GM12864 (cell line): ENCODE data around the gene HPCAL4.

ENCODE experiments used
- DNase-seq: peaks from one replicate; pipeline ENCODE4 v3.0.0-alpha.2; 2011; ENCODE audit warnings: low read depth
- H3K4me3 ChIP-seq: 2 replicates; pipeline ENCODE4 v1.5.1; 2011; ENCODE audit warnings: mild to moderate bottlenecking, low read depth, low read length, control low read depth
- TF ChIP-seq, protein P1 (sequence below): IDR thresholded peaks from 2 replicates; pipeline ENCODE4 v1.5.1; 2011; ENCODE audit warnings: low read depth, mild to moderate bottlenecking, moderate library complexity, low read length, control low read depth, inconsistent platforms; ENCODE audit errors: missing control alignments

HPCAL4 gene

DNA sequence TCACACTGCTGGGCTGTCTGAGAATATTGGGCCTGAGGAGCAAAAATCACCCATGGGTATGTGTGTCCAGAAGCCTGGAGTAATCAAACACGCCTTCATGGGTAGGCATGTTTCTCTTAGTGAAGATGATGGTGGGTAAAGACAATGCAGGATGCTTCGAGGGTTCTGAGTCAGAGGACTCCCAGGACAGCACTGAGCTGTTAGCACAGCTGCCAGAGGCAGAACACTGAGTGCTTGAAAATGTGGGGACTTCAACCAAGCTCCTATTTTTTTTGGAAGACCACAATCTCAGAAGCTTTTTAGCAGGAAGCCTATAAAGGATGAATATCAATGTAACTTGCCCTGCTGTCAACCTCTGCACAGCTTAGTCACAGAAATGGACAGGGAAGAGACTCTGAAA lies 11.4 kb downstream of the HPCAL4 start:
- TF ChIP-seq, protein P1, sequence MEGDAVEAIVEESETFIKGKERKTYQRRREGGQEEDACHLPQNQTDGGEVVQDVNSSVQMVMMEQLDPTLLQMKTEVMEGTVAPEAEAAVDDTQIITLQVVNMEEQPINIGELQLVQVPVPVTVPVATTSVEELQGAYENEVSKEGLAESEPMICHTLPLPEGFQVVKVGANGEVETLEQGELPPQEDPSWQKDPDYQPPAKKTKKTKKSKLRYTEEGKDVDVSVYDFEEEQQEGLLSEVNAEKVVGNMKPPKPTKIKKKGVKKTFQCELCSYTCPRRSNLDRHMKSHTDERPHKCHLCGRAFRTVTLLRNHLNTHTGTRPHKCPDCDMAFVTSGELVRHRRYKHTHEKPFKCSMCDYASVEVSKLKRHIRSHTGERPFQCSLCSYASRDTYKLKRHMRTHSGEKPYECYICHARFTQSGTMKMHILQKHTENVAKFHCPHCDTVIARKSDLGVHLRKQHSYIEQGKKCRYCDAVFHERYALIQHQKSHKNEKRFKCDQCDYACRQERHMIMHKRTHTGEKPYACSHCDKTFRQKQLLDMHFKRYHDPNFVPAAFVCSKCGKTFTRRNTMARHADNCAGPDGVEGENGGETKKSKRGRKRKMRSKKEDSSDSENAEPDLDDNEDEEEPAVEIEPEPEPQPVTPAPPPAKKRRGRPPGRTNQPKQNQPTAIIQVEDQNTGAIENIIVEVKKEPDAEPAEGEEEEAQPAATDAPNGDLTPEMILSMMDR = no peak
- DNase-seq = no peak
- H3K4me3 ChIP-seq = no peak overlapping the region

DNA sequence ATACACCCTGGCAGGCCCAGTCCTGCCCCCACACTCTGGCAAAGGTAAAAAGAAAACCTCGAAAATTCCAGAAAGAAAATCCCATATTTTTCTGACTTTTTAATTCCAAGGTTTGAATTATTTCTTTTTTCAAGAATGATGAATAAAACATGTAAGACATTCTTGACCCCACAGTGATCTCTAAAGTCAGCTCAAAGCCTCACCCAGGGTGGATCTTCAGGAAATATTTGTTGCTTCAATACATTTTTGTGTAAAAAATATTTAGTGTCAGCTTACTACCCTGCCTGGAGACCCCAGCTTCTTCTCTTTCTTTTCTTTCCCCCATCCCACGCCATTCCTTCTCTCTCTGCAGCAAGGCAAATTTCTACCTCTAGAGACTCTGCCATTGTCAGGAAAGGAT lies 12.3 kb downstream of the HPCAL4 start:
- DNase-seq = no peak
- TF ChIP-seq, protein P1 = no peak
- H3K4me3 ChIP-seq = no peak overlapping the region

DNA sequence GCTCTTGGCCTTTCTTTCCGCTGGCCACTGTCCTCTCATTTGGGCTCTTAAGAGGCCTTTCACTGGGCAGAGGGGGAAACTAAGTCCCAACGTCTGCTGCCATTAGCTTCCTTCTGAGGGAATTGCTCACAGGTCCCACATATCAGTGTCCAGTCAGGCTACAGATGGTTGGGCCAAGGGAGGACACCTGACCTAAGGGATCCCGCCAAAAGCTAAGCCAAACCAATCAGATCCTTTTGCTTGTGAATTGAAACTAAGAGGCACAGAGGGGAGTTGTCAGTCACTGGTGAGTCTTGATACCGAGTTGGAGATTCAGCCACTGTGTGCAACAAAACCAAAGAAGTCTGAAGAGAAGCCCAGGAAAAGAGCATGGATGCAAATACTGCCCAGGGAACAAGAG lies 13.6 kb downstream of the HPCAL4 start:
- no peak overlapping the region for H3K4me3 ChIP-seq
- TF ChIP-seq, protein P1 = no peak
- no peak for DNase-seq

DNA sequence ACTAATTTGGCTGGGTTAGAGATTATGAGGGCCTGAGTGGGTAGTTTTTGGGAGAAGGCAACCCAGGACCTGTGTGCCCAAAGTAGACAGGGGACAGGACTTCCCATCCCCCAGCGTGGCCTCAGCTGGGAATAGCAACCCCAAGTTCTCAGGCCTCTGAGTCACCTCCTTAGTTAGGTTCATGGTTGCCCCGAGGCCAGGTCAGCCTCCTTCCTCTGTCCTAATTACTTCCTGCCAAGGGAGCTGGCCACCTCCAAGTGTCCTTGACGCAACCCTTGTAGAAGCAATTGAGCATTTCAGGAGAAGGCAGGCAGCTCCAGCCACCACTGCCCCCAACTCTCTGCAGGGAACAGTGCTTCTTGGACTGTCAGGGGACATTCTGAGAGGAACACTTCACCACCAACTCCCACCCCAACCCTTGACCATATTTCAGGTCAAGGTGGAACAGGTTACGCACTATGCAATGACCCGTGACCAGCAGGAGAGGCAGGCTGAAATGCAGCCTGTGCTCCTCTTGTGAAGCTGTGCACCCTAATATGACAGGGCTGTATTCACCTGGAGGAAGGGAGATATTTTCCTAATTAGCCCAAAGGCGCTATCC lies 14.2 kb downstream of the HPCAL4 start:
- DNase-seq = no peak
- H3K4me3 ChIP-seq = no peak overlapping the region

DNA sequence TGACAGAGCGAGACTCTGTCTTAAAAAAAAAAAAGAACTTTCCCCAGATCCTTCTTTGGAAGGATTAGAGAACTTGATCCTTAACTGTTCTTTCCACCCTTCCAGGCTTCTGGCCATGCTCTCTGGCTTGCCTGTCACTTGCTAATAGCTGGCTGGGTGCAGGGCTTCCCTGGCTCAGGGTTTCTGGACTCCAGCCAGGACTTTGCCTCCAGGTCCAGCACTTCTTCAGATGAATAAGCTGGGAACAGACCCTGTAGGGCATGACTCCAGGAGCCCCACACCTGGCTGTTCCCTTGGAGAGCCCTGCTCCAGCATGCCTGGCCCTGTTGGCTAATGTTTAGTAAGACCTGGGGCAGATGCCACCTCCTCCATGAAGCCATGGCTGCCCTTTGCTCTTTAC lies 16.0 kb downstream of the HPCAL4 start:
- TF ChIP-seq, protein P1 = no peak
- no peak for DNase-seq

More for the DNA sequence above, 14.2 kb downstream of the HPCAL4 start:
- TF ChIP-seq, protein P1 = no peak

DNA sequence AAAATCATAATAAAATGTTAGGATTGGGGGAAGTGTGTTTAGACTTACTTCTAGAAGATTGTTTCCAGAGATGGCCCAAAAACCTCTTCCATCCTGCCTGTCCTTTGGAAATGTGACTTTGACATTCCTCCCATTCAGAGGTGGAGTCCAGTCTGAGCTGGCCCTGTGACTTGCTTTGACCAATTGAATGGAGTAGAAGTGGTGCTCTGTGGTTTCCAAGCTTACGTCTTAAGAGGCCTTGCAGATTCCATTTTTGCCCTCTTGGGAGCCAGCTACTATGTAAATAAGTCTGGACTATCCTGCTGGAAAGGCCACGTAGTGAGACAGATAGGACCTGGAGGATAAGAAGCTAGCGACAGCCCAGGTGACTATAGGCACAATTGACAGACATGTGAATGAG lies 18.0 kb downstream of the HPCAL4 start:
- TF ChIP-seq, protein P1 = no peak
- H3K4me3 ChIP-seq = no peak overlapping the region
- no peak for DNase-seq

More for the DNA sequence above, 16.0 kb downstream of the HPCAL4 start:
- no peak overlapping the region for H3K4me3 ChIP-seq

DNA sequence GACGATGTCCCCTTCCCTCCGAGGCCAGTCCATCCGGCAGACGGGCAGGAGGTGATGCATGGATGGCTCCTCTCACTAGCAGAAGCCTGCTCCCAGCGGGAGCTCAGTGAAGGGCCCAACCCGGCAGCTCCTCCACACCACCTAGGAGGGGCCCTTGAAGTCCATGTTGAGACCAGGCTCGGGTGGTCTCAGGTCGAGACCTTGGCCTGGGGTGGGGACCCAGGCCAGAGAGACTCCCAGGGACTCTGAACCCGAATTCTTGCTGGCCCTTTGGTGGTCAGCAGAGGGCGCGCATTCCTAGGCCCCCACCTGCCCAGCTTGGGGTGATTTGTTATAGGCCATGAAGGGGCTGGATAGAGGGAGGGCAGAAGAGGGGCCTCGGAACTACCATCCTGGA lies 18.7 kb downstream of the HPCAL4 start:
- no peak for DNase-seq
- TF ChIP-seq, protein P1 = peak; percentile 55

More for the DNA sequence above, 18.7 kb downstream of the HPCAL4 start:
- H3K4me3 ChIP-seq = peak overlapping the region; percentile 62
